GM19468 (cell line): ENCODE measurements around the gene UBN2.
"Not testable (repeated sequence)": the region's sequence is repeated elsewhere in the genome, so short reads cannot be mapped to it uniquely, and the experiment has no call there.

Experiments used
- ATAC-seq: cut with Tn5 transposase; IDR thresholded peaks from one replicate; pipeline ENCODE4 v1.9.1; 2021; ENCODE audit warnings: mild to moderate bottlenecking, moderate library complexity, moderate number of reproducible peaks; ENCODE audit not compliant: unreplicated experiment; ENCODE audit errors: extremely low read depth

Gene UBN2

GRCh38 chr7:139230774-139231512, at the start of gene UBN2:
UBN2 (plus strand) TSS chr7:139231237; CDS start chr7:139231485, 248 bp downstream.
- peak; percentile 93 for ATAC-seq

DNA sequence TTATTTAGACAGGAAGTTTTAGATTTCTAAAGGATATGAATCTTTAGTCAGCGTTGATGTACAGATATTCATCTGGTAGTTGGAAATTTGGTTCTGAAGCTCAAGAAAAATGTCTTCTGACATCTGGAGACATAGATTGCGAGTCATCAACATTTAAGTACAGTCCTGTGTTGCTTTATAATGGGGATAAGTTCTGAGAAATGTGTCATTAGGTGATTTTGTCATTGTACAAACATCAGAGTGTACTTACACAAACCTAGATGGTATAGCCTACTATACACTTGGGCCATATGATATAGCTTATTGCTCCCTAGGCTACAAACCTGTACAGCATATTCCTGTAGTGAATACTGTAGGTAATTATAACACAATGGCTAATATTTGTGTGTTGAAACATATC, 49.6 kb upstream of the UBN2 start:
- ATAC-seq, result no peak

DNA sequence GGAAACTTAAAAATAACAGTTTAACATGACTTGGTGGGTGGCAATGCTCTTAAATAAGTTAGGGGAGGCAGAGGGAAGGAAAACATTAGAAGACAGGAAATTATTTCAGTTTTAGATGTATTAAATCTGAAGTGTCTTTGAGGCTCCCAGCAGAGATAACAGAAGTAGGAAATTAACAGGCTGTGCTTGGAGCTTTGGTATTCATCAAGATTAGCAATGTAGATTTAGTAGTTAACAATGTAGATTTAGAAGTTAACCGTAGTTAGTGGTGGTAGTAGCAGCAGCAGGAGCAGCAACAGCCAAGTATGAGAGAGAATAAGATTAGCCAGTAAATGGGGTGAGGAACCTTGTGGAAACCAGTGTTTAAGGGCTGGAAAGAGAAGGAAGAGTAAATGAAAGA, 48.7 kb upstream of the UBN2 start:
- ATAC-seq, result no peak

GRCh38 chr7:139183251-139183650, 47.8 kb upstream of the UBN2 start:
- ATAC-seq, result no peak

GRCh38 chr7:139183878-139184338, 47.1 kb upstream of the UBN2 start:
- ATAC-seq, result no peak

DNA sequence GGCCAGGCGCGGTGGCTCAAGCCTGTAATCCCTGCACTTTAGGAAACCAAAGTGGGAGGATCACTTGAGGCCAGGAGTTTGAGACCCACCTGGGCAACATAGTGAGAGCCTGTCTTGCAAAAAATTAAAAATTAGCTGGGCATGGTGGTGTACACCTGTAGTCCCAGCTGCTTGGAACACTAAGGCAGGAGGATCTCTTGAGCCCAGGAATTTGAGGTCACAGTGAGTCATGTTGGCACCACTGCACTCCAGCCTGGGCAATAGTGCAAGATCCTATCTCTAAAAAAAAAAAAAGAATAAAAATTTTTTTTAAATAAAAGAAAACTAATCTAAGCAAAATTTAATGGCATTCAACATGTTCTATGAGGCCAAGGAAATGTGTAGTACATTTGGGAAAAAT, 44.9 kb upstream of the UBN2 start:
- ATAC-seq, result no peak

DNA sequence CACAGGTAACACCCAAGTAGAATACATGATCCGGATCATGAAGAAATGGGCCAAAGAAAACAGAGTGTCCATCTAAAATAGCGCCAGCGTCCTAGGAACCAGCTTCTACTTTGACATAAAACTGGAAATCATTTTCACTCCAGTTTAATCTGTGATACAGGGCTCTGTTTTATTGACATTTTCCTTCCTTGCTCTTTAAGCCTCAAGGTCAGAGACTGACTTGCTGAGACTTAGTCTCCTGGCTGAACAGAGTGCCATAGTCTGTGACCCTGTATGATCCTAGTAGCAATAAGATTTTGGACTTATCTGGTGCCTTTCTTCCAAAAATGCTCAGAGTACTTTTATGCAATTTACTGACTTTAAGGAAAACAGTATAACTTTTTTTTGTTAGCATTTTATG, 41.7 kb upstream of the UBN2 start:
- no peak for ATAC-seq

DNA sequence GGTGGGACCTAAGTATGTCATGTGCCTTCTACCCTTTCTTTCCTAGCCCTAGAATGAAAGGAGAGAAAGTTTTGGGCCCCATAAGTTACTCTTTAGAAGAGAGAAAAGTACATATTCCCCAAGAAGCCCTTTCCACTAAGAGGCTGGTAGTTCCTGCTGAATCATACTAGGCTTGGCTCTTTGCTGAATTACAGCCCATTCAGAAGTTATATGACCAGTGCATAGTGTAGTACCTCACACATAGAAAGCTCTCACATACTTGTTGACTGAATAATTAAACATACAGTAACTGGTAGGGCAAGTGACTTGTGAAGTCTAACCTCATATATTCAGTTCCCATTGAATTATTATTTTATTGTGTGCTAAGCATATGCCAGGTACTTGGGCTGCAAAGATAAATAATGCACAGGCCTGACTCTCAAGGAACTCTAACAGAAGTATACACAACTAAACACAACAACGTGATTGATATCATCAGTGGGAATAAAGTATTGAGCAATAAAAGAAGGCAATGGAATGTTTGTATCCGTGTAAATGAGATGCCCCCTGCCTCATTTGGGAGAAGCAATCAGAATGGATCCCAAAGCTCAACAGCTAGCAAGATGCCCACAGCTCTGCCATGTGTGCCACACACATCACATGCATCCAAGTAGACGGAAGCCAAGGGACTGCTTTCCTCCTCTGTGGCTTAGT, 38.9 kb upstream of the UBN2 start:
- ATAC-seq, result no peak

- no peak for ATAC-seq
Observed at GRCh38 chr7:139200382-139200781, 30.7 kb upstream of the UBN2 start.

DNA sequence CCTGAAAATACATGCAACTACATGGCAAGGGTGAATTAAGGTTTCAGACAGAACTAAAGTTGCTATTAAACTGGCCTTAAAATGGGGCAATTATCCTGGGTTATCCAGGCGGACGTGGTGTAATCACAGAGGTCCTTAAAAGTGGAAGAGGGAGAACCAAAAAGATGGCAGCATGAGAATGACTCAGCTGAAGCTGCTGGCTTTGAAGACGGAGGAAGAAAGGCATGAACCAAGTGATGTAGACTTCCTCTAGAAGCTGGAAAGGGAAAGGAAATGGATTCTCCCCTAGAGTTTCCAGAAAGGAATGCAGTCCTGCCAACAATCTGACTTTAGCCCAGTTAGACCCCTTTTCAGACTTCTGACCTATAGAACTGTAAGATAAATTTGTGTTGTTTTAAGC, 27.0 kb upstream of the UBN2 start:
- no peak for ATAC-seq

- ATAC-seq, result no peak
Observed at GRCh38 chr7:139205843-139206242, 25.2 kb upstream of the UBN2 start.

DNA sequence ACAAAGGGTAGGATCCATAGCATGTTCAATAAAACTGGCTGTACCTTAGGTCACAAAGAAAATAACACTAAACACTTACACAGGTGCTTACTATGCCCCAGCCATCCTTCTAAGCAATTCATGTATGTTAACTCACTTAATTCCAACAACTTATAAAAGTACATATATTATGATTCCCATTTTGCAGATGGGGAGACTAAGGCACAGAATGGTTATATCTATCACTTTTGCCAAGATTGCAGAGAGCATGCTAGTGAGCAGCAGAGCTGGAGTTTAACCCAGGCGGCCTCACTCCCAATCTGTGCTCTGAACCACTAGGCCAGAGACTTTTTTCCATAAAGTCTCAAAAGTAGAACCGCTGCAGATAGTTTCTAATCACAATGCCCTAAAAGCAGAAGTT, 18.9 kb upstream of the UBN2 start:
- no peak for ATAC-seq

DNA sequence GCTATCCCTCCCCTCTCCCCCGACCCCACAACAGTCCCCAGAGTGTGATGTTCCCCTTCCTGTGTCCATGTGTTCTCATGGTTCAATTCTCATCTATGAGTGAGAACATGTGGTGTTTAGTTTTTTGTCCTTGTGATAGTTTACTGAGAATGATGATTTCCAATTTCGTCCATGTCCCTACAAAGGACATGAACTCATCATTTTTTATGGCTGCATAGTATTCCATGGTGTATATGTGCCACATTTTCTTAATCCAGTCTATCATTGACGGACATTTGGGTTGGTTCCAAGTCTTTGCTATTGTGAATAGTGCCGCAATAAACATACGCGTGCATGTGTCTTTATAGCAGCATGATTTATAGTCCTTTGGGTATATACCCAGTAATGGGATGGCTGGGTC, 17.5 kb upstream of the UBN2 start:
- ATAC-seq, result not testable (repeated sequence)

DNA sequence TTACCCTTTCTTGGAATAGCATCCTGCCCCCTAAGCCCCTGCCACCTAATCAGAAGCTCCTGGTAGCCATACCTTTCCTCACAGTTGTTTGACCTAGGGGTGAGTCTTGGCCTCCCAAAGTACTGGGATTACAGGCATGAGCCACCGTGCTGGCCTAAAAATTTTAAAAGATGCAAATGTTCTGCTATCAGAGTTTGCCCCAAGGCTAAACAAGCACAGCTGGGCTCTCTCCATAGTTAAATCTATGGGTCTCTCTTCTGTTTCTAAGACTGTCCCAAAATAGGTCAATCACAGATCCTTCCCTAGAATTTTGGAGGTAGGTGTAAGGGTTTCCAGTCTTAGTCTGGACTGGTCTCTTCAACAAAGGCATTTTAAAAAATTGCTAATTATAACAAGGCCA, 12.9 kb upstream of the UBN2 start:
- no peak for ATAC-seq

DNA sequence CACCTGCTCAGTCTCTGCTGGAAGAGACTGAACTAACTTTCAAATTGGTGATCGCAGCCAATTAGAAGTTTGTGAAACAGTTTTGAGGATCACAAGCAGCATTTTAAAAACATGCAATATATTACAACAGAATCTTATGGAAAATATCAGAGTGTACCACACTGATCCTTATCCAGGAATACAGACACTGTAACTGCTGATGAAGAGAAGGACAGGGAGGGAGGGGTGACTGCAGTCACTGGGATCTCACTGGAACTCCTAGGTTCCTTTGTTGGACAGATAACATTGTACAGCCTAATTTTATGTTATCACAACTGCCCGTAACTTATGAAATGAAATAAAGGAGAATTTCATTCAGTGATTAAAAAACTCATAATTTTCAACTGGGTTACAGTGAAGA, 6.8 kb upstream of the UBN2 start:
- no peak for ATAC-seq

DNA sequence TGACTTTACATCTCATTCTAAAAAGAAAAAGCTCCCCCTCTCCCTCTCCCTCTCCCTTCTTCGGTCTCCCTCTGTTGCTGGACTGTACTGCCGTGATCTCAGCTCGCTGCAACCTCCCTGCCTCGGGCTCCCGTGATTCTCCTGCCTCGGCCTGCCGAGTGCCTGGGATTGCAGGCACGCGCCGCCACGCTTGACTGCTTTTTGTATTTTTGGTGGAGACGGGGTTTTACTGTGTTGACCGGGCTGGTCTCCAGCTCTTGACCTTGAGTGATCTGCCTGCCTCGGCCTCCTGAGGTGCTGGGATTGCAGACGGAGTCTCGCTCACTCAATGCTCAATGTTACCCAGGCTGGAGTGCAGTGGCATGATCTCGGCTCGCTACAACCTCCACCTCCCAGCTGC, 6.2 kb upstream of the UBN2 start:
- not testable (repeated sequence) for ATAC-seq

- ATAC-seq, result not testable (repeated sequence)
Observed at GRCh38 chr7:139225286-139226157, 5.5 kb upstream of the UBN2 start.

GRCh38 chr7:139226158-139226515, 4.9 kb upstream of the UBN2 start:
- ATAC-seq, result not testable (repeated sequence)

- not testable (repeated sequence) for ATAC-seq
Observed at GRCh38 chr7:139226988-139227488, 4.0 kb upstream of the UBN2 start.

- no peak for ATAC-seq
Observed at GRCh38 chr7:139230023-139230422, 1.0 kb upstream of the UBN2 start.

GRCh38 chr7:139230484-139230773, 608 bp upstream of the UBN2 start:
- no peak for ATAC-seq
